Activated T-helper 17 cell treated with anti-CD3 and anti-CD28 coated beads, Interleukin-2, amount 50 U/mL, for 72 hours (primary cell): ENCODE results near the gene FAM219A. TPM values are rescaled to one million over a fixed set of nuclear protein-coding genes. Genes with fewer than 3 reads are reported as not detected.
A peak's percentile ranks its signal among the peaks of the same experiment; 100 is the strongest.

ENCODE experiments used
- ATAC-seq: fragments of 150-1000 bp; cut with Tn5 transposase; replicated peaks from 2 replicates; pipeline ENCODE4 v1.10.0; 2021; ENCODE audit warnings: mild to moderate bottlenecking, moderate library complexity
- H3K27ac Mint-ChIP-seq: one replicate; pipeline ENCODE4 v1.8.0; 2022; ENCODE audit warnings: mixed read lengths
- H3K27me3 Mint-ChIP-seq: one replicate; pipeline ENCODE4 v1.8.0; 2022; ENCODE audit warnings: mixed read lengths
- H3K36me3 Mint-ChIP-seq: one replicate; pipeline ENCODE4 v1.8.0; 2022; ENCODE audit warnings: low read depth, mild to moderate bottlenecking, mixed read lengths
- H3K4me1 Mint-ChIP-seq: one replicate; pipeline ENCODE4 v1.8.0; 2022; ENCODE audit warnings: mixed read lengths
- H3K4me3 Mint-ChIP-seq: one replicate; pipeline ENCODE4 v1.8.0; 2022; ENCODE audit warnings: mild to moderate bottlenecking, mixed read lengths
- H3K9me3 Mint-ChIP-seq: one replicate; pipeline ENCODE4 v1.8.0; 2022; ENCODE audit warnings: mixed read lengths
- total RNA-seq, 2 donors: library from RNA; stranded (reverse); gene quantifications; one replicate each; pipeline ENCODE4 v1.2.3, GENCODE V29; 2022

The FAM219A gene
- total RNA-seq, 2 donors from 2014 or later: 12.5 to 12.9 TPM

DNA sequence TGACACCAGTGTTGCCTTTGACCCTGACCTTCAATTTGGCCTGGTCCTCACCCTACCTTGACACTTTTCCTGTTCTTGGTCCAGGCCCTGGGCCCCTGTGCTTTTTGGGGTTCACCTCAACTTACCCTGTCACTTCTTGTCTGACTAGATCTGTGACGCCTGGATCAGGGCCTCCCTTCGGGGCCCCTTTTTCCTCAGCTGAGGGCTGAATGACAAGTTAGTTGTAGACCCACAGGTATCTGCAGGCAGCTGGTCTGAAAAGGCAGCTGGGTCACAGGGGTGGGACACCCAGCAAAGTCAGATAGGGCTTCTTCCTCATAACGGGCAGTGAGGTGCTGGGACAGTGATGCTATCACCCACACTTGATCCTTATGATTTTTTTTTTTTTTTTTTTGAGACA lies 71.7 kb downstream of the FAM219A start:
- Mint-ChIP-seq H3K4me1 (no peaks in the 10 kb centered on the region), H3K4me3 (no peak overlapping the region), H3K9me3 (no peaks in the 10 kb centered on the region), H3K36me3 (no peaks in the 10 kb centered on the region), H3K27me3 (peaks cover 5% of the 10 kb centered on the region), H3K27ac (no peak overlapping the region)
- ATAC-seq: no peak

GRCh38 chr9:34385561-34386230 lies 72.7 kb downstream of the FAM219A start:
- Mint-ChIP-seq H3K4me1 (no peaks in the 10 kb centered on the region), H3K27me3 (no peaks in the 10 kb centered on the region), H3K27ac (peak overlapping the region; percentile 66), H3K4me3 (no peak overlapping the region), H3K36me3 (no peaks in the 10 kb centered on the region), H3K9me3 (no peaks in the 10 kb centered on the region)
- ATAC-seq: no peak

- Mint-ChIP-seq H3K9me3 (no peaks in the 10 kb centered on the region), H3K4me1 (peaks cover 1% of the 10 kb centered on the region), H3K27me3 (no peaks in the 10 kb centered on the region), H3K36me3 (no peaks in the 10 kb centered on the region), H3K4me3 (no peak overlapping the region), H3K27ac (no peak overlapping the region)
- ATAC-seq: no peak
These were observed 73.8 kb downstream of the FAM219A start for GRCh38 chr9:34384368-34385165.

DNA sequence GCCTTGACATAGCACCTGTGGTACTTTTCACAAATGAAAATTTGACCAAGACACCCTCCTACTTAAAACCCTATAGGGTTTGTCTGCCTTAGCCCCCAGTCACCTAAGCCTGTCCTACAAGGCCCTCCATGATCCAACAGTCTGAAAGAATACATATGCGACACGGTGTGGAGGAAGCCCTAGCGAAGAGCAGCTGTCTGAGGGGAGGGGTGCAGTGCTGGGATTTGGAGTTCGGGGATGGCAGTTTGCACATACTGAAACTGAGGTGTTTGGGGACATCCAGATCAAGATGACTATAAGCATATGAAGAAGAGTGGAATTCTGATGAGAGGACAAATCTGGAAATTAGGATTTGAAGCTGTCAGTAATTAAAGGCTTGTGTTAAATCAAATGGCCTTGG lies 74.5 kb downstream of the FAM219A start:
- H3K9me3 Mint-ChIP-seq: no peaks in the 10 kb centered on the region
- no peak overlapping the region for H3K4me3 Mint-ChIP-seq
- H3K36me3 Mint-ChIP-seq: no peaks in the 10 kb centered on the region
- H3K27me3 Mint-ChIP-seq: no peaks in the 10 kb centered on the region
- peaks cover 7% of the 10 kb centered on the region for H3K4me1 Mint-ChIP-seq
- no peak overlapping the region for H3K27ac Mint-ChIP-seq
- no peak for ATAC-seq

GRCh38 chr9:34382879-34383278 lies 75.5 kb downstream of the FAM219A start:
- no peaks in the 10 kb centered on the region for H3K27me3 Mint-ChIP-seq
- no peak for ATAC-seq
- no peaks in the 10 kb centered on the region for H3K36me3 Mint-ChIP-seq
- no peak overlapping the region for H3K4me3 Mint-ChIP-seq
- H3K27ac Mint-ChIP-seq: no peak overlapping the region
- H3K9me3 Mint-ChIP-seq: no peaks in the 10 kb centered on the region
- H3K4me1 Mint-ChIP-seq: peaks cover 7% of the 10 kb centered on the region

GRCh38 chr9:34382054-34382453 lies 76.3 kb downstream of the FAM219A start:
- ATAC-seq: no peak
- H3K9me3 Mint-ChIP-seq: no peaks in the 10 kb centered on the region
- no peaks in the 10 kb centered on the region for H3K27me3 Mint-ChIP-seq
- H3K4me3 Mint-ChIP-seq: peak overlapping the region; percentile 80
- no peaks in the 10 kb centered on the region for H3K36me3 Mint-ChIP-seq
- no peak overlapping the region for H3K27ac Mint-ChIP-seq
- H3K4me1 Mint-ChIP-seq: peaks cover 7% of the 10 kb centered on the region

- Mint-ChIP-seq H3K9me3 (no peaks in the 10 kb centered on the region), H3K27me3 (no peaks in the 10 kb centered on the region), H3K36me3 (no peaks in the 10 kb centered on the region), H3K27ac (no peak overlapping the region), H3K4me1 (peaks cover 7% of the 10 kb centered on the region), H3K4me3 (peak overlapping the region; percentile 80)
- no peak for ATAC-seq
These were observed 77.0 kb downstream of the FAM219A start for GRCh38 chr9:34381323-34381722.

DNA sequence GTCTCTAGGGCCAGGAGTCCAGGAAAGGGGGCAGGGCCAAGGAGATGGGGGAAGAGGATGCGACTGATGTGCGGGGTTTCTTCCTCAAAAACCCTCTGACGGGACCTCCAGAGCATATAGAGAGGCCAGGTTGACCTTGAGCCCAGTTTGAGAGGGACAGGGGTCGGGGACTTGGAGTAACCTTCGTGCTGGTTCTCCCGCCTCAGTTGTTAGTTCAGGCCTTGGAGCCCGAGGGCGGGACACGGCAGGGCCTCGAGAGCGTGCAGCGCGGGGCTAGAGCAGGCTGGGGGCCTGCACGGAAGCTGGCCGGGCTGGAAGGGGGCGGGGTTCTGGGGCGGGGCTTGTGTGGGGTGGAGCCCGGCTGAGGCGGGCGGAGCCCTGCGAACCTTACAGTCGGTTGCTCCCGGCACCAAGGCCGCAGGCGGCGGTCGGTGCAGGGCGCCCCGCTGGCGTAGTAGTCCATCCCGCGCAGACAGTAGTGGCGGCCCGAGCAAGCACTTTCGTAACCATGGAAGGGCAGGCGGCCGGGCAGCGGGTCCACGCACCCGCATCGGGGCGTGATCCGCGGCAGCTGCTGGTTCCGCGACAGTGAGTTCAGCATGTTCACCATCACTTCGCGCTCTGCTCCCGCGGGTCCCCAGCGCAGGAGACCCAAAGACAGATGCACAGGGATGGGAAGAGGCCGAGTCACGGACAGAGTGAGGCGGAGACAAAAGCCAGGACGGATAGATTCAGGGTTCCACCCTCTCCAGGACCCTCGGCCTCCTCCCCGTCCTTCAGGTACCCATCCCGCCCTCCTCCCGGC lies 77.7 kb downstream of the FAM219A start:
- peaks cover 7% of the 10 kb centered on the region for H3K4me1 Mint-ChIP-seq
- ATAC-seq: peak; percentile 53
- H3K27ac Mint-ChIP-seq: no peak overlapping the region
- H3K27me3 Mint-ChIP-seq: no peaks in the 10 kb centered on the region
- no peaks in the 10 kb centered on the region for H3K36me3 Mint-ChIP-seq
- H3K9me3 Mint-ChIP-seq: no peaks in the 10 kb centered on the region
- peak overlapping the region; percentile 80 for H3K4me3 Mint-ChIP-seq

DNA sequence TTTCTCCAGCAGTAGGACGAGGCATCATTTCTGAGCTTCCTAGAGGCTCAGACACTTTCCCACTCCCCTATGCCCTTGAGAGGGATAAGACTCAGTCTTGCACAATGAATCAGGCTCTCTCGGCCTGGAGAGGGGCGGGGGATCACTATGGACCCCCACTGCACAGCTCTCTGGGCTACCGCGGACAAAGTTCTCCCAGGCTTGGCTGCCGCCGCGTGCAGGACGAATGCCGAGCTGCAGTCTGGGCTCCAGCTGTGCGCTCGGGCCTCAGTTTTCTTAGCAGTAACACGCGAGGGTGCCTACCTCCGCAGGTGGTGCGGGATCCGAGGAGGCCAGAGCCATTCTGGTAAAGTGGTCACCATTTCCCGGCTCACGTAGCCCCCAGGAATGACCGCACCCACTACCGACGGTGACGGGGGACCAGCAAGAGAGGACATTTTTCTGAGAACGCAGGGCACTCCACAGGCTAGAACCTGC lies 78.3 kb downstream of the FAM219A start:
- no peaks in the 10 kb centered on the region for H3K9me3 Mint-ChIP-seq
- no peaks in the 10 kb centered on the region for H3K27me3 Mint-ChIP-seq
- peaks cover 7% of the 10 kb centered on the region for H3K4me1 Mint-ChIP-seq
- no peak overlapping the region for H3K27ac Mint-ChIP-seq
- peak overlapping the region; percentile 80 for H3K4me3 Mint-ChIP-seq
- no peak for ATAC-seq
- no peaks in the 10 kb centered on the region for H3K36me3 Mint-ChIP-seq

GRCh38 chr9:34379334-34380033 lies 78.9 kb downstream of the FAM219A start:
- peak overlapping the region; percentile 21 for H3K27ac Mint-ChIP-seq
- ATAC-seq: peak; percentile 41
- peak overlapping the region; percentile 80 for H3K4me3 Mint-ChIP-seq
- H3K9me3 Mint-ChIP-seq: no peaks in the 10 kb centered on the region
- no peaks in the 10 kb centered on the region for H3K36me3 Mint-ChIP-seq
- H3K27me3 Mint-ChIP-seq: no peaks in the 10 kb centered on the region
- peaks cover 7% of the 10 kb centered on the region for H3K4me1 Mint-ChIP-seq

- no peaks in the 10 kb centered on the region for H3K36me3 Mint-ChIP-seq
These were observed 79.9 kb downstream of the FAM219A start for GRCh38 chr9:34378376-34379060.

DNA sequence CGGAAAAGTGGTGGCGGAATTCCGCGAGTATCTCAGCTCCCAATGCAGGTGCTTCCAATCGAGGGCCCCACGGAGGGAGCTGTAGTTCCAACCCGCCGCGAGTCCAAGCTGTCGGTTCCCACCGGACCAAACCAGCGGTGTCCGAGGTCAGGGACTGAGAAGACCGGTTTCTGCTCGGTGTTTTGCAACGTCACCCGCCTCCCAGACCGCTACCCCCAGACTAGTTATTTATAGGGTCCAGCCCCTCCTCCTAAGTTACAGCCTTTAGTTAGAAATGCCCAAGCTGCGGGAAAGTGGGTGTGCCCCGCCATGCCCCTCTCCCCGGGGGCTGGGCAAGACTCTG lies 81.0 kb downstream of the FAM219A start:
- ATAC-seq: no peak
- Mint-ChIP-seq H3K27me3 (no peaks in the 10 kb centered on the region), H3K36me3 (no peaks in the 10 kb centered on the region), H3K4me3 (peak overlapping the region; percentile 80), H3K4me1 (peaks cover 7% of the 10 kb centered on the region), H3K9me3 (no peaks in the 10 kb centered on the region), H3K27ac (no peak overlapping the region)

More at GRCh38 chr9:34378376-34379060, 79.9 kb downstream of the FAM219A start:
- no peak for ATAC-seq
- Mint-ChIP-seq H3K4me1 (peaks cover 7% of the 10 kb centered on the region), H3K27ac (peak overlapping the region; percentile 13), H3K9me3 (no peaks in the 10 kb centered on the region), H3K27me3 (no peaks in the 10 kb centered on the region), H3K4me3 (peak overlapping the region; percentile 80)

DNA sequence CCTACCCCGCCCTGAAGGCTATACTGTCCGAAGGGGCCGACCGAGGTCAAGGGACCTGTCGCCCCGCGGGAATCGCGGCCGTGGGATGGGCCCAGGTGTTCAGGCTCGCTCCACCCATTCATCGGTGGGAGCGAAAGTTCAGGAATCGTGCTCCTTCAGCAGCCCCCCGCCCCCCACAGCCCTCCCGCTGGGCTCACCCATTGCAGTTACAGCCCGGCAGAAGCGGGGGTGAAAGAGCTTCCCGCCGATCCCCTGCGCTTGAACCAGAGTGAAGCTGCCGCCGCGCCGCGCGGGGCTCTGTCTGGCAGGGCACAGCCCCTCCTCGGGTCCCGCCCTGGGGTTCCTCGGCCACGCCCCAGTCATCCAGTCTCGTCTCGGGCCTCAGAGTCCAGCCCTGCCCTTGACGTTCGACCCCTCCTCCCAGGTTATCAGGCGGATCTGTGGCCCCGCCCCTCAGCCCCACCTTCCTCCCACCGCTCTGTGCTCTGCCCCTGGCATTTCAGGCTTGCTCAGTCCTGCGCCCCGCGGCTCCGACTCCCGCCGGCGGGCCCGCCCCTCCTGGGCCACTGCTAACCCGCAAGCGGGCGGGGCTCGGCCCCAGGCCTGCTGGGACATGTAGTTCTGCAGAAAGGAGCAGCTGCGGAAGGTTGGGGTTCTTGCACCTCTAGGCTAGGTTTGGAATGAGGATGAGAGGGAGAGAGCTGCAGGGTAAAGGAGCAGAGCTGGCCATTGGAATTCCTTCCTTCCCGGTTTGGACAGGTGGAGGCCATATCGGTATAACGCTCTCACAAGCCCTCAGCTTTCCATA lies 81.6 kb downstream of the FAM219A start, which contains the start of gene MYORG:
Gene MYORG, minus strand, starts transcription at position 303 of the 808 bp plus-strand sequence. CDS start 3,955 bp downstream, outside the sequence.
- peaks cover 7% of the 10 kb centered on the region for H3K4me1 Mint-ChIP-seq
- H3K27ac Mint-ChIP-seq: peak within 1 kb of the TSS; percentile 42
- H3K36me3 Mint-ChIP-seq: no peaks in the 10 kb centered on the region
- H3K27me3 Mint-ChIP-seq: no peaks in the 10 kb centered on the region
- ATAC-seq: peak; percentile 87
- no peaks in the 10 kb centered on the region for H3K9me3 Mint-ChIP-seq
- peak within 1 kb of the TSS; percentile 80 for H3K4me3 Mint-ChIP-seq
